ENCODE measurements around the gene CTRB2.
"Not testable (repeated sequence)": the region's sequence is repeated elsewhere in the genome, so short reads cannot be mapped to it uniquely, and the experiment has no call there.

CTRB2 gene

DNA sequence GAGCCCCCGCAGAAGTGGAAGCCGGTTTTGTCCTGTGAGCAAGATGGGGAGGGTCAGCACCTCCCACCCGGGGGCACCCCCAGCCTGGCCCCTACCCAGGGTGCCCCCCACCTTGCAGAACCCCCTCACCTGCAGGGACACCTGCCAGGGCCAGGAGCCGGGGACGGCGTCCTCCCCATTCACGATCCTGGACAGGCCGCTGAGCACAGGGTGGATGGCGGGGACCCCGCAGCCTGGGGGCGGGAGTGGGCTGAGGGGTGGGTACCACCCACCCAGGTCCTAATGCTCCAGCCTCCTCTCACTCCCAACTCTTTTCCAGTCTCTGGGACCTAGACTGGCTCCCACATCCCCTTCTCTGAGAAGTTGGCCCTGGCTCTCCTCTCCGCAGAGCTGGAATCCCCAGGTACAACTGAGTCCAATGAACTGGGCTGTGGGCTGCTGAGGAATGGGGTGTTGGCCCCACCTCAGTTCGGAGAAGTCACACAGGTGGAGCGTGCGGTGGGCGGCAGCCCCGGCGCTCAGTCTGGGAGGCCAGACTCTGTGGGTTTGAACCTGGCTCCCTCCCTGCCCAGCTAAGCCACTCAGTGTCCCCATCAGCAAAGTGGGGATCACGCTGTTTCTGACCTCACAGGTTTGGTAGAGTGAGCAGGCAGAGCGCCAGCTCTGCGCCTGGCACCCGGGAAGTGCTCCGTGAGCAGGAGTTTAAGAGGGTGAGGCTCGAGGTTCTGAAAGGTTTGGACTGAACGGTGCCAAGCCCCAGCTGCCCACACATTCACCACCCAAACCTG lies 806 bp downstream of the CTRB2 start:
- DNase-seq (ENCODE audit: low read depth), result not testable (repeated sequence)

DNA sequence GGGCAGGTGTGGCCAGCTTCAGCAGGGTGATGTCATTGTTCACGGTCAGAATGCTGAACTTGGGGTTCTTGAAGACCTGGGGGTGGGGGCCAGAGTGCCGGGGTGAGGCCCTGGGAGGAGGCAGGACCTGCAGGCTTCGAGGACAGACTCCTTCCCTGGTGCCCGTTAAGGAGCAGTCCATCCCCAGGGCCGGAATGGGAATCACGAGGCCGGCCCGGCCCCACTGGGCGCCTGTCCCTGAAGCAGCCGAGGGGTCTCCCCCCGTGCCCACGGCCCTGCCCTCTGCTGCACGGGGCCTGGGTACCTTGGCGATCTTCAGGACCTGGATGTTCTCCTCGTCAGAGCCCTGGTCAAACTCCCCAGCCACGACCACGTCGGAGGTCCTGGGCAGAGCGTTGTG lies 1.5 kb downstream of the CTRB2 start:
- DNase-seq (ENCODE audit: low read depth), result not testable (repeated sequence)

DNA sequence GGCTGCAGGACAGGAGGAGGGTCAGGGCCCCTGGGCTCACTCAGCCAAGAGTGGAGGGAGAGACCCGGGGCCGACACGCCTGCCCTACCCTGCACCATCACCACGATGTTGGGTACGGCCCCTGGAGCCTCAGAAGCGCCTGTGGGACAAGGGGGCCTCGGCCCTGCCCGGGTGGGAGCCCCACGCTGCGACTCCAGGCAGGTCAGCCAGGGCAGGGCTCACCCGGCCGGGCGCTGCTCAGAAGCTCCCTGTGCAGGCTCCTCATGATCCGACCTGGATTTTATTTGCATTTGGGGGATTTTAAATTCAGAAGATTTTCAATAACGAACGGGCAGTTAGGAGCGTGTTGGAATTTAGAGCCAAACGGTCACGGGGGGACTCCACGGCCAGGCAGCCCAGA lies 2.1 kb downstream of the CTRB2 start:
- DNase-seq (ENCODE audit: low read depth), result not testable (repeated sequence)

DNA sequence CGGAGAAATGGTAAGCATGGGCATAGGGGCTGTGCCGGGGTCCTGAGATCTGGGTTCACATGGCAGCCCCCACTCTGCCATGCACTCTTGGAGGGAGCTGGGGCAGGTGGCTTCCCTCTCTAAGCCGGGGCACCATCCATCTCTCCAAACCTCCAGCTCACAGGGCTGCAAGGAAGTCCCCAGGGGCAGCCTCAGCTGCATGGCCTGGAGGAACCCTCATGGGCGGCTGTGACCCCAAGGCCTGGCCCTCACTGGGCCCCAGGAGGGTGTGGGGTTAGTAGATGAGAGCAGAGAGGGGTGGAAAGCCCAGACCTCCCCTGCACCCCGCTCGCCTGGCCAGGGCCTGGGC lies 2.6 kb downstream of the CTRB2 start:
- no peak for DNase-seq (ENCODE audit: low read depth)

DNA sequence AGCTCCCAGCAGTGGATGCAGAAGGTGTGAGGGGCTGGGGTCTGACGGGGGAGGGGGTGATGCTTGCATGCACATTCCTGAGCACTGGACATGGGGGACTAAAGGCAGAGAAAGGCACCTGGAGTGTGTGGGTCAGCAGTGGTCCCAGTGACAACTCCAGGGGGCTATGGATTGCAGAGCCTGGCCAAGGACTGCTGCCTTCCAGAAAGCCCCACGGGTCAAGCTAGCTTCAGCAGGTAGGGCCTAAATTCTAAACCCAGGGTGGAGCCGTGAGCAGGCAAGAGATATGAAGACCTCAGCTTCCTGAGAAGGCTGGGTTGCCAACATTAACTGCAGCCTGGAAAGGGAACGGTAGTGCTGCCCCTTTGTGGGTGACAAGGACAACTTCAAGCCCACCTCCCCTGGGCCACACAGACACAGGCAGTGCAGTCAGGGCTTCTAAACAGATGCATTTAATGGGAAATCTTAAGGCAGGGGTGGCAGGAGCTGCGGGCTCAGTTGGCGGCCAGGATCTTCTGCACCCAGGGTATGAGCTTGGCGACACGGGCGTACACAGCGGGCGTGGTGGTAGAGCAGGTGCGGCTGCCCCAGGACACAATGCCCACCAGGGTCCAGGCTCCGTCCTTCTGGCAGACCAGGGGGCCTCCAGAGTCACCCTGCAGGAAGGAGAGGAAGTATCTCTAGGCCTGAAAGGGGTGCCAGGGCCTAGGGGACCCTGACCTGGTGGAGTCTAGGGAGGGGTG lies 3.1 kb downstream of the CTRB2 start:
- DNase-seq (ENCODE audit: low read depth), result no peak

DNA sequence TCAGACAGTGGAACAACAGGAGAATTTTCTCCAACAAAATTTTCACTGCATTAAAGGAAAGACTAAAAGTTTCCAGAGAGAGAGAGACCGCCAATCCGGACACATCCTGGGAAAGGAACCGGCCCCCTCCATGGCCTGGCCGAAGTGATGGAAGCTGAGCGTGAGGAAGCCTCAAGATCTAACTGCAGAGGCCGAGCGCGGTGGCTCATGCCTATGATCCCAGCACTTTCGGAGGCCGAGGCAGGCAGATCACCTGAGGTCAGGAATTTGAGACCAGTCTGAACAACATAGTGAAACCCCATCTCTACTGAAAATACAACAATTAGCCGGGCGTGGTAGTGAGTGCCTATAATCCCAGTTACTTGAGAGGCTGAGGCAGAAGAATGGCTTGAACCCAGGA lies 3.9 kb downstream of the CTRB2 start:
- no peak for DNase-seq (ENCODE audit: low read depth)

DNA sequence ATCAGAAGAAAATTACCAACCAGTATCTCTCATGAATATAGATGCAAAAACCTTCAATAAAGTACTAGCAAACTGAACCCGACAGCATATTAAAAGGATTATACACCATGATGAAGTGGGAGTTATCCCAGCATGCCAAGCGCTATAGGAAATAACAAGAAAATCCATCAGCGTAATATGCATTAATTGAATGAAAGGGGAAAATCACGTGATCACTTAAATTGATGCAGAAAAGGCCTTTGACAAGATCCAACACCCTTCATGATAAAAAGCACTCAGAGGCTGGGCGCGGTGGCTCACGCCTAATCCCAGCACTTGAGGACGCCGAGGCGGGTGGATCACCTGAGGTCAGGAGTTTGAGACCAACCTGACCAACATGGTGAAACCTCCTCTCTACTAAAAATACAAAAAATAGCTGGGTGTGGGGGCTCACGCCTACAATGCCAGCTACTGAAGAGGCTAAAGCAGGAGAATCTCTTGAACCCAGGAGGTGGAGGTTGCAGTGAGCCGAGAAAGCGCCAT lies 4.8 kb downstream of the CTRB2 start:
- DNase-seq (ENCODE audit: low read depth), result no peak

DNA sequence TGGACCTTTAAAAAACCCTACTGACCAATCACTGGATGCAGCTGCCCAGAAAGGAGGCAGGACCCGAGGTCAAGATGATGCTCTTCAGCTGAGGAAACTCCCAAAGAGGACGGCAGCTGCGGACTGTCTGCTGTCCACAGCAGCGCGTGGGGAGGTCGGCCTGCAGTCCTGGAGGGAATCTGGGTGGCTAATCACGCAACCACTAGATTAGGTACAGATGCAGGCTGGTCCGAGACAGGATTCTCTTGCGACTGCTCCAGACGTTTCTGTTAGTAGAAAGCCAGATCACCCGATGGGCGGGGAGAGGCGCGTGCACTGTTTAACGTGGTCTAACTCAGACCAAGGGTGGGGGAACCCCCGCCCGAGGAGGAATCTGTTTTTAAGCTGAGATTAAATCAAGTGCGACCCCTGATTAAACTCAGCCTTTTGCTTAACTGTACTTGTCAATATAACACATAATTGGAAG lies 8.8 kb downstream of the CTRB2 start:
- DNase-seq (ENCODE audit: low read depth), result no peak

DNA sequence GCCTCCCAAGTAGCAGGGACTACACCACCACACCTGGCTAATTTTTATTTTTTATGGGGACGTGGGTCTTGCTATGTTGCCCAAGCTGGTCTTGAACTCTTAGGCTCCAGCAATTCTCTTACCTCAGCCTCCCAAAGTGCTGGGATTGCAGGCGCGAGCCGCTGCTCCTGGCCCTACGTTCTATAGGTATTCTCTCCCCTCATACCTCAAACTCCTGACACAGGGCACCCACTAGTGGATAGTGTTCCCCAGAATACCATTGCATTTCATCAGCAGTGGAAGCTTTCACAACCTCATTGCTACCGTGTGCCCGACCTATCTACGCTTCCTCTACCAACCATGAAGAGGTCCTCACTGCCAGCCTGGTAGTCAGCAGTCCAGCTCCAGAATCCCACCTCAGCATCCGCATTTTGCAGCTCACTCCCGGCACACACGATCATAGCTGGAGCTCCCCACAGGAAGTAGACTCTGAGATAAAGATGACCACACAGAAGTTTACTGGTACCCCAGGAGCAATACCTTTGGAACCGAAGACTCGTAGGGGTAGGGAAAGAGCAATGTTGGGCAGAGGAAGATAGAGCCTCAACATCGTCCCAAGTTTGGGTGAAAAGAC lies 9.3 kb downstream of the CTRB2 start:
- DNase-seq (ENCODE audit: low read depth), result no peak

DNA sequence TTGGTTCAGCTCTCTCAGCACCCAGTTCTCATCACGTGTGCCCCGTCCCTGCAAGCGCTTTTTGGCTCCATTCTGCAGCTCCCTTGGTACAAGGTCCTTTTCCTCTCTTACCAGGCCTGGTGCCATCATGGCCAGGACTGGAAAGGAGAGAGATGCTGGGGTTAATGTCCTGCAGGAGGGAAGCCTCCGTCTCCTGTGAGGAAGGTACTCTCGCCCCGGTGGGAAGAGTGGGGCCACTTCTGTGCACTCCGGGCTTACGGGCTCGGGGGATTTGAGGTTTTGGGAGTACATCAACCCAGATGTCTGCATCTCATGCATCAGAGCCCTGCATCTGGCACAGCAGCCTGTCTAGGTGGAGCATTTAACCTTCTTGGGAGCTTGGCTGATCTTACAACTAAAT lies 10.1 kb downstream of the CTRB2 start:
- DNase-seq (ENCODE audit: low read depth), result no peak

DNA sequence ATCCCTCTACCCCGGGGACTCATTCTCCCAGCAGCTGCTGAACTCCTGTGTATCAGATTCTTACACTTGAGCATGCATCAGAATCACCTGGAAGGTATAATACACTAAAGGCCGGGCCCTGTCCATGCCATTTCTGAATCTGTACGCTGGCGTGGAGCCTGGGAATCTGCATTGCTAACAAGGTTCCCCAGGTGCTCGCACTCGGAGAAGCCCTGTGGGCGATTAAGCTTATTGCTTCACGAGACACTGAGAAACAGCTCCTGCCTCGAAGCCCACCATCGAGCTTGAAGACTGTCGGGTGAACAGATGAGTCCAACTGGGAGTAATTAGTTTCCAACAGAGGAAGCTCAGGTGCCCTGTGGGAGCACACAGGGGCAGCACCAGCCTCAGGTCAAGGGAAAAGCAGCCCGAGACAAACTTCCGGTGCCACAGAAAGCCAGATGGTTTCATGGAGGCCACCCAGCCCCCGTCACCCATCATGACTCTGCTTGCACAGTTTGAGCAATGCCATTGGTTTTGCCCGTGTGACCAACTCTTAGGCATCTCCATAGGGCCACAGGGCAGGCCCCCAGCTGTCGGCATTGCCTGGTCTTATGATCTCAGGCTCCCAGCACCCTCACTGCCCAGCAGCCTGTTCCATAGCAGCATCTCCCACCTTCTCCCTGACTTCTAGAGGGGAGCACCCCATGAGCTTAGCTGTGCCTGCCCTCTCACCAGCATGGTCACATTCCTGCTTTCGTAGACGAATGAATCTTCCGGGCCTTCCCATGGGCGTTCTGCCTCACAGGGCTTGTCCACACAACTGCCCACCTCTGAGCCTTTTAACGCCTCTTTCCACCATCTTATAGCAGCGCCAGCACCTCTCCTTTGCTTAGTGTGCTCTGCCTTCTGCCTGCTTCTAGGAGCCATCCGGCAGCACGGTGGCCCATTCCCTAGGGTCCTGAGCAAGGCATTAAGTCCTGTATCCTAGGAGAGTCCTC lies 10.9 kb downstream of the CTRB2 start:
- DNase-seq (ENCODE audit: low read depth), result no peak

DNA sequence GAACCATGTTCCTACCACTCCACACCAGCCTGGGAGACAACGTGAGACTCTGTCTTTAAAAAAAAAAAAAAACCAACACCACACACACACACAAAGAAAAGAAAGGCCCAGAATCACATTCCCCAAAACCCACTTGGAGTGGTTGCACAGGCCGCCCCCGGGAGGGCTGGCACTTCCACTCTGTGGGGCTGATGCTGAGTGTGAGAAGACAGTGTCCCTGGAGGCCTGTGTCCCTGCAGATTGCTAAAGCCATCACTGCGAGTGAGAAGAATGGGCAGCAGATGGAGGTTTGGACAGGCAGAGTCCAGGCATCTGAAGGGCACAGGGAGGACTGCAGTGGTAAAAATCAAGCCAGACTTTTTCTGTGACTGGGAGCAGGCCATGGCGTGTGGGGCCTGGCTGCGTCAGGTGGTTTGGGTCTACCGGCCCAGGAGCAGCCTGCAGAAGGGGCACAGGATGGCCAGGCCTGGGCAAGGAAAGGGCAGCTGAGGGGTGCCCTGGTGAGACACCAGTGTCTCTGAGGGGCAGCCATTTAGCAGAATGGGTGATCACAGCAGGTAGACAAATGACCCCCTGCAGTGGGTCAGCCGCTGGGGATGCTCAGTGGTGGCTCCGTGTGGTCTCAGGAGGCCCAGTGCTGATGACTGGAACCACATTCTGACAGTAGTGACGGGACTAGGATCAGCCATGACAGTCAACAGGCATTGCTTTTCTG lies 13.1 kb downstream of the CTRB2 start:
- no peak for DNase-seq (ENCODE audit: low read depth)

DNA sequence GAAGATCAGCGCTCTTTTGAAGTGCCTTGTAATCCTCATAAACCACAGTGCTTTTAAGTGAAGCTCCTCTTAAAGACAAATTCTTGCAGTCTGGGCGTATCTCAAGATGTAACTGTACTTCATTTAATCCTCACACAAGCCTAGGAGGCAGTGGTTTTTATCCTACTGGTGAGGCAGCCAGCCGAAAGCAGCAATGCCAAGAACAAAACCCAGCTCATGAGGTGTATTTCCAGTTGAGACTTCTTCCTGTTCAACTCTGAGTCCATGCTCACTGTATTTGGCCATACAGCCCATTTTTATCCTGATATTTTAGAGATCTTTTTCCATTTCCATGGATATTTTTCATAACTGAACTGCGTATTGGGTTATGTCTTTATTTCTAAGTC lies 13.7 kb downstream of the CTRB2 start:
- DNase-seq (ENCODE audit: low read depth), result no peak

DNA sequence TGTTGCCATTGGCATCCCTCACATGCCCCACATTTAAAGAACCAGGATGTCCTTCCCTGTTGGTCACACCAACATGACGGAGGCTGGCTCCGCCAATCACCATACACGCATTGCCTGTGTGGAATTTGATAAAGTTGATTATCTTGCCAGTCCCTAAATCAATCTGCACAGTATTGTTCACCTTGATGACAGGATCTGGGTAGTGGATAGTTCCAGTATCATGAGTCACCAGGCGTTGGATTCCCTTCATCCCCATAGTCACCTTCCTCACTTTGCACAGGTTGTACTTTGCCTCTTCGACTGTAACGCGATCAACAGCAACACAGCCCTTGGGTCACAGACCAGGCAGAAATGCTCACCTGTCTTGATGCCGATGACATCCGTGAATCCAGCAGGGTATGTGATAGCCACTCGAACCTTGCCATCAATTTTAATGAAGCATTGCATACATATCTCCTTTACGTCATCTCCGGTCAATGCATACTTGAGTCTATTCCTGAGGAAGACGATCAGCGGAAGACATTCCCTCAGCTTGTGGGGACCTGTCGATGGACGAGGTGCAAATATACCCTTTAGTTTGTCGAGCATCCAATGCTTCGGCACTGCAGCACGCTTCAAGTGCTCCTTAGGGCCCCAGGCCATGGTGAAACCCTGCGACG lies 14.2 kb downstream of the CTRB2 start:
- no peak for DNase-seq (ENCODE audit: low read depth)

DNA sequence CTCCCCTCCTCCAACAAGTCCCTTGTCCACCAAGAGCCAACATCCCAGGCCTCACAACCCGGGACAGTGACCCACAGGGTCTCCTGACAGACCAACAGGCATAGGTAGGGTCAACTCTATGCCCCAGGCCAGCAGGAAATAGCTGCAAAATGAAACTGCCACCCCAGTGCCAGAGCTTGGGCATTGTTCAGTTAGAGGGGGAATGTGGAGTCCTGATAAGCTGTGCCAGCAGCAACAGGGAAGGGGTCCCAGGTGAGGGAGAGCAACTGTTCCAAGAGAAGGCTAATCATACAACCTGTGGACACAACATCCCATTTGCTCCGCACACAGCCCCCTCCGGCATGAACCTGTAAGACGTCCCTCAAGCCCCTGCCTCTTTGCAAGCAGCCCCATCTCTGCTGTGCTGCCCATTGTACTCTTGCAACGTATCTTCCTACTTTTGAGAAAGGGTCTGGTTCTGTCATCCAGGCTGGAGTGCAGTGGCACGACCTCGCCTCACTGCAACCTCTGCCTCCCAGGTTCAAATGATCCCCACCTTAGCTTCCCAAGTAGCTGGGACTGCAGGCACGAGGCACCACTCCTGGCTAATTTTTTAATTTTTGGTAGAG lies 17.2 kb downstream of the CTRB2 start:
- DNase-seq (ENCODE audit: low read depth), result no peak

DNA sequence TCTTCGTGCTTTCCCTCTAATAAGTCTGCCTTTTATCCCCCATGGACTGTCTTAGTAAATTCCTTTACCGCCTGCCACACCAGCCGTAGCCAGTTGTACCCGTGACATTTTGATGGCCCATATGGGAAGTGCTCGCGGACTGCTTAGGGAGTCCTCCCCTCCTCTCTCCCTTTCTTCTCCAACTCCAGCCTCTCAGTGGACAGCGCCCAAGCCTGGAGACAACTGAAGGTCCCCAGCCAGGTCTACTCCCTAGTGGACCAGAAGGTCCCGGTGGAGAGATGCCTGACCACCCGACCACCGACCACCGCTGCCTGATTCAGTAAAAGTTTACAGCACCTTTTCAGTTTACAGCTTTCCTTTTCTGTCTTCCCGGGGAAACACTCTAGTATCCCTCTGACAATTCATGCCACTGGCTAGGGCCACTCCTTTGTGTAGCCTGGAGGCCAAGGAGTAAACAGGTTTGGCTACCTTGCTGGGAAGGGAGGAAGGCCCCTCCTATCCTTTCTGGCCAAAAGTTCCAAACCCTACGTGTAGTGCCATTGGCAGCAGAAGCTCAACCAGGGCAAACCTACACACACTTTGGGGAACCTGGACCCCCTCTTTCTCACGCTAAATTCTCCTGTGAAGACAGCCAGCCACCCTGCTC lies 18.0 kb downstream of the CTRB2 start:
- DNase-seq (ENCODE audit: low read depth), result no peak

DNA sequence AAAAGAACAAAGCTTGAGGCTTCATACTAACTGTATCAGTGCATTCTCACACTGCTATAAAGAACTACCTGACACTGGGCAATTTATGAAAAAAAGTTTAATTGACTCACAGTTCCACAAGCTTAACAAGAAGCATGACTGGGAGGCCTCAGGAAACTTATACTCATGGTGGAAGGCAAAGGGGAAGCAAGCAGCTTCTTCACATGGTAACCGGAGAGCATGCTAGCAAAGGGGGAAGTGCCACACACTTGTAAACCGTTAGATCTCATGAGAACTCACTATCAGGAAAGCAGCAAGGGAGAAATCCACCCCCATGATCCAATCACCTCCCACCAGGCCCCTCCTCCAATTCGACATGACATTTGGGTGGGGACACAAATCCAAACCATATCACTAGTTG lies 25.3 kb downstream of the CTRB2 start:
- DNase-seq (ENCODE audit: low read depth), result no peak

DNA sequence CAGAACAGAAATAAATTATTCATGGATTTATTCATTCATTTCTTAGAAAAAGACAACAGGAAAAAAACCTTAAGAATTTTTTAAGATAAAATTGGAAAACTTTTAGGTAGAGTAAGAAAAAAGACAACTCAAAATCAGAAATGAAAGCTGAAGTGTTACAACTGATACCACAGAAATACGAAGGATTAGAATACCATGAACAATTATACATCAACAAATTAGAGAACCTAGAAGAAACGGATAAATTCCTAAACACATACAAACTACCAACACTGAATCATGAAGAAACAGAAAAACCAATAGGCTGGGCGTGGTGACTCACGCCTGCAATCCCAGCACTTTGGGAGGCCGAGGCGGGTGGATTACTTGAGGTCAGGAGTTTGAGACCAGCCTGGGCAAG lies 27.8 kb downstream of the CTRB2 start:
- DNase-seq (ENCODE audit: low read depth), result no peak

DNA sequence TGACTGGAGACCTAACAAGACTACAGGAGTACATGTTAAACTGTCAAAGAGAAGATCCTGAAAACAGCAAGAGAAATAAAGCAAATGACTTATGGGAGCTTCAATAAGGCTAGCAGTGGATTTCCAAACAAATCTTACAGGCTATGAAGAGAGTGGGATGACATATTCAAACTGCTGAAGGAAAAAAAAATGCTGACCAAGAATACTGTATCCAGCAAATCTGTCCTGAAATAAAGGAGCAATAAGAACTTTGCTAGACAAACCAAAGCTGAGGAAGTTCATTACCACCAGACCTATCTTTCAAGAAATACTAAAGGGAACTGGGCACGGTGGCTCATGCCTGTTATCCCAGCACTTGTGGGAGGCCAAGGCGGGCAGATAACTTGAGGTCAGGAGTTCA lies 30.0 kb downstream of the CTRB2 start:
- no peak for DNase-seq (ENCODE audit: low read depth)

DNA sequence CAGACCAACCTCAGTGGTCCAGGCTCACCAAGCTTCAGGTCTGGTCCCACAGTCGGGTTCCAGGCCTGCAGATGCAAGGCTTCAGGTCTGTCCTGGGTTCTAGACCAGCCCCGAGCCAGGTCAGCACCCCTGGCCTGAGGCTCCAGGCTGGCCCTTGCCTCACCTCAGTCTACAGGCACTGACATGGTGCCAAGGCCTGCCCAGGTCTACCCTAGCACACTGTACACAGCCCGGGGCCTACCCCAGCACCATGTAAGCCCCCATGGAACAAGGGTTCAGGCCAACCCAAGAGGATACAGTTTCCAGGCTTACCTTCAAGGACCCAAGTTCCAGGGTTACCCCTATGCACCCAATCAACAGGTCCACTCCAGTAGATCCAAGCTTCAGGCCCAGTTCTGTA lies 31.9 kb downstream of the CTRB2 start:
- DNase-seq (ENCODE audit: low read depth), result no peak

Data from stimulated activated CD8-positive, alpha-beta memory T cell treated with anti-CD3 and anti-CD28 coated beads, Interleukin-15, amount 100 ng/mL, for 1 hour (primary cell).